ENCODE data around the gene MAGEA8. TPM values are rescaled to one million over a fixed set of nuclear protein-coding genes. Genes with fewer than 3 reads are reported as not detected.
"Not testable (repeated sequence)": the region's sequence is repeated elsewhere in the genome, so short reads cannot be mapped to it uniquely, and the experiment has no call there.

The MAGEA8 gene
- total and polyA plus RNA-seq, 8 donors: 0.15 to 0.45 (median 0.31) TPM; not detected in 2

DNA sequence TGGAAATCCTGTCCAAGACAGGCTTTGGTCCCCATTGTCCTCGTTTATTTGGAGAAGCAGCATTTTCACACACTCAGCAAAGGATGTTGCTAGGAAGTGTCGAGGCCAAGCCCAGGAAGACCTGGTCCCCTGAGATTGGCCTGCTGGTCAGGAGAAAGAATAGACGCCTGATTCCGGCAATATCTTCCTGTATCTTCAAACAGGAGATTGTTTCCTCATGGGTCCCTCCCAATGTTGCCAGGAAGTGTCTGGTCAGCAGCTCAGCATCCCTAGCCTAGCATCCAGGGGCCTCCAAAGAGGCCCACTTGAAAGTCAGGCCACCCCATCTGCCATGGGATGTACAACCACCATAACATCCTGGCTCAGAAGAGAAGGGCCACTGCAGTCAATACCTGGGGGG is 50.4 kb downstream of the MAGEA8 start:
- ATAC-seq; intact Hi-C loops (cut with DNase I); DNase-seq; H3K4me1 ChIP-seq; H3K27me3 ChIP-seq; H3K4me3 ChIP-seq; H3K27ac ChIP-seq; H3K9me3 ChIP-seq: not testable (repeated sequence)
- peaks cover 0 to 15% of the 10 kb centered on the region in 2 donors for H3K36me3 ChIP-seq

- H3K9me3 ChIP-seq; H3K27me3 ChIP-seq; H3K4me3 ChIP-seq; intact Hi-C loops (cut with DNase I); H3K27ac ChIP-seq; DNase-seq; ATAC-seq; H3K4me1 ChIP-seq: not testable (repeated sequence)
- H3K36me3 ChIP-seq: peaks cover 0 to 15% of the 10 kb centered on the region in 2 donors
These were observed 51.2 kb downstream of the MAGEA8 start for GRCh38 chrX:149932150-149932549.

DNA sequence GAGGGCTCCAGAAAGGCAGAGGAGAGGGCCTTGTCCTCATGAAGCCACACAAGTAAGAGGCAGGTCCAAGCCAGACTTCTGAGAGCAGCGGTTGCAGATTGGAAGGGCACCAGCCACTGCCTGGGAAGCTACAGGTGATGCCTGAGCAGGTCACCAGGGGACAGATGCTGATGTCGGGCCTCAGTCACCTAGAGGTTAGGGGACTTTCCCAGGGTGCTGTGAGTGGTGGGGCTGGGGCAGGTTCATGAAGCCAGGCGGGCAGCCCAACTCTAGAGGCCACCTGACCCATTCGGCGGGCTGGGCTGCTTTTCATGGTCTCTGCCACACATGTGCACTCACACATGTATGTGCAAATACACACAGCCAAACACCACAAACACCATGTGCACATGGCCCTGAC is 52.0 kb downstream of the MAGEA8 start:
- DNase-seq; intact Hi-C loops (cut with DNase I); H3K9me3 ChIP-seq; H3K27me3 ChIP-seq; H3K4me3 ChIP-seq; ATAC-seq; H3K4me1 ChIP-seq; H3K27ac ChIP-seq: not testable (repeated sequence)
- H3K36me3 ChIP-seq: peaks cover 0 to 15% of the 10 kb centered on the region in 2 donors

- intact Hi-C loops (cut with DNase I); ATAC-seq; DNase-seq; H3K4me3 ChIP-seq; H3K27ac ChIP-seq; H3K27me3 ChIP-seq; H3K9me3 ChIP-seq; H3K4me1 ChIP-seq: not testable (repeated sequence)
- peaks cover 0 to 15% of the 10 kb centered on the region in 2 donors for H3K36me3 ChIP-seq
These were observed 52.6 kb downstream of the MAGEA8 start for GRCh38 chrX:149933547-149933946.

Other genes with a start within 250 kb of the MAGEA8 start
- gene TMEM185A, start 249.4 kb upstream of the MAGEA8 start, total RNA-seq: 10 to 100 TPM; 20.0 to 20.7 TPM
- gene TMEM185A, start 249.4 kb upstream of the MAGEA8 start, polyA plus RNA-seq (ENCODE audit: insufficient read length in 6 of 6): 10 to 100 TPM; 38.4 to 41.6 (median 40.9) TPM
- not detected for gene MAGEA11, start 169.1 kb upstream of the MAGEA8 start, total RNA-seq
- gene MAGEA11, start 169.1 kb upstream of the MAGEA8 start, polyA plus RNA-seq (ENCODE audit: insufficient read length in 6 of 6): not detected
- 1 to 10 TPM; 1.2 TPM for gene HSFX1, start 107.1 kb upstream of the MAGEA8 start, total RNA-seq
- gene HSFX1, start 107.1 kb upstream of the MAGEA8 start, polyA plus RNA-seq (ENCODE audit: insufficient read length in 6 of 6): 1 to 10 TPM; 1.4 to 2.7 (median 2.4) TPM
- not detected for gene MAGEA9, start 99.3 kb upstream of the MAGEA8 start, total RNA-seq
- gene MAGEA9, start 99.3 kb upstream of the MAGEA8 start, polyA plus RNA-seq (ENCODE audit: insufficient read length in 6 of 6): not detected
- not detected for gene HSFX4, start 48.4 kb downstream of the MAGEA8 start, total RNA-seq
- gene HSFX4, start 48.4 kb downstream of the MAGEA8 start, polyA plus RNA-seq (ENCODE audit: insufficient read length in 6 of 6): under 1 TPM; 0.21 to 0.32 (median 0.29) TPM
- 10 to 100 TPM; 22.6 to 33.5 TPM for gene EOLA2, start 57.3 kb downstream of the MAGEA8 start, total RNA-seq
- gene EOLA2, start 57.3 kb downstream of the MAGEA8 start, polyA plus RNA-seq (ENCODE audit: insufficient read length in 6 of 6): 10 to 100 TPM; 23.8 to 31.6 (median 29.4) TPM